Breast epithelium (tissue), 4 donors: Measurements from ENCODE around the gene IGLL1. TPM values are rescaled to one million over a fixed set of nuclear protein-coding genes. Genes with fewer than 3 reads are reported as not detected.
A peak's percentile ranks its signal among the peaks of the same experiment; 100 is the strongest.

Experiments used
- DNase-seq, 2 donors: peaks; one replicate each; pipeline ENCODE4 v3.0.0-alpha.2; 2019; ENCODE audit warnings: low spot score in 2 of 2
- H3K27ac ChIP-seq, 2 donors: fragments of 200-600 bp; sonication (generic) in 1 of 2; one replicate each; pipeline ENCODE4 v1.5.1; 2016 to 2019; ENCODE audit warnings: mild to moderate bottlenecking in 1 of 2
- H3K27me3 ChIP-seq, 2 donors: fragments of 200-600 bp; sonication (generic) in 1 of 2; one replicate each; pipeline versions ENCODE4 v1.5.1 to v1.6.0; 2017 to 2019; ENCODE audit warnings: control low read depth in 1 of 2, mild to moderate bottlenecking in 1 of 2
- H3K36me3 ChIP-seq: fragments of 200-600 bp; one replicate; pipeline ENCODE4 v1.5.1; 2019
- H3K4me1 ChIP-seq, 2 donors: fragments of 200-600 bp; sonication (generic); one replicate each; pipeline ENCODE4 v1.5.1; 2016 to 2019; ENCODE audit warnings: control low read depth in 1 of 2
- H3K4me3 ChIP-seq, 3 donors: fragments of 200-600 bp; sonication (generic); 1 replicate in 2 of 3; 2 replicates in 1 of 3; pipeline ENCODE4 v1.5.1; 2016 to 2019; ENCODE audit warnings: mild to moderate bottlenecking in 3 of 3, moderate library complexity in 2 of 3
- H3K9me3 ChIP-seq, 2 donors: fragments of 200-600 bp; sonication (generic) in 1 of 2; one replicate each; pipeline ENCODE4 v1.5.1; 2016 to 2019; ENCODE audit warnings: control low read depth in 1 of 2
- CTCF ChIP-seq, 3 donors: fragments of 450-650 bp; IDR thresholded peaks; one replicate each; pipeline ENCODE4 v1.5.1; 2016 to 2017; ENCODE audit warnings: antibody characterized with exemption in 3 of 3, mild to moderate bottlenecking in 3 of 3, moderate library complexity in 3 of 3
- POLR2A ChIP-seq: fragments of 450-650 bp; IDR thresholded peaks from one replicate; pipeline ENCODE4 v1.6.1; 2016; ENCODE audit warnings: antibody characterized with exemption, mild to moderate bottlenecking, moderate library complexity
- POLR2AphosphoS5 ChIP-seq, 3 donors: sonication (generic); formaldehyde crosslinking; IDR thresholded peaks; one replicate each; pipeline ENCODE4 v1.6.1; 2017; ENCODE audit warnings: antibody characterized with exemption in 3 of 3
- intact Hi-C: fragments of 100-400 bp; cut with DNase I; formaldehyde crosslinking; loops from one replicate; pipeline ENCODE4 v1.15.1; 2023; ENCODE audit warnings: low total_unique reads
- total RNA-seq, 3 donors: library from RNA; depleted of rRNA; stranded (reverse); fragments of >200 nt; gene quantifications; one replicate each; pipeline ENCODE4 v1.1.0, GENCODE V29; 2016

Gene IGLL1
- total RNA-seq, 3 donors from 2014 or later = not detected

GRCh38 chr22:23534851-23535717 is 45.0 kb downstream of the IGLL1 start:
- Histone ChIP-seq H3K36me3 (no peaks in the 10 kb centered on the region), H3K27me3 (no peaks in the 10 kb centered on the region), H3K4me3 (no peak overlapping the region), H3K4me1 (no peaks in the 10 kb centered on the region), H3K9me3 (no peaks in the 10 kb centered on the region), H3K27ac (no peak overlapping the region)
- TF ChIP-seq POLR2AphosphoS5 (IDR thresholded peaks at IDR 0.05) (no peak), POLR2A (no peak), CTCF (IDR thresholded peaks at IDR 0.05) (no peak)
- intact Hi-C loops = no loop called here
- peak in 1 of 2 donors; percentile 45 for DNase-seq

DNA sequence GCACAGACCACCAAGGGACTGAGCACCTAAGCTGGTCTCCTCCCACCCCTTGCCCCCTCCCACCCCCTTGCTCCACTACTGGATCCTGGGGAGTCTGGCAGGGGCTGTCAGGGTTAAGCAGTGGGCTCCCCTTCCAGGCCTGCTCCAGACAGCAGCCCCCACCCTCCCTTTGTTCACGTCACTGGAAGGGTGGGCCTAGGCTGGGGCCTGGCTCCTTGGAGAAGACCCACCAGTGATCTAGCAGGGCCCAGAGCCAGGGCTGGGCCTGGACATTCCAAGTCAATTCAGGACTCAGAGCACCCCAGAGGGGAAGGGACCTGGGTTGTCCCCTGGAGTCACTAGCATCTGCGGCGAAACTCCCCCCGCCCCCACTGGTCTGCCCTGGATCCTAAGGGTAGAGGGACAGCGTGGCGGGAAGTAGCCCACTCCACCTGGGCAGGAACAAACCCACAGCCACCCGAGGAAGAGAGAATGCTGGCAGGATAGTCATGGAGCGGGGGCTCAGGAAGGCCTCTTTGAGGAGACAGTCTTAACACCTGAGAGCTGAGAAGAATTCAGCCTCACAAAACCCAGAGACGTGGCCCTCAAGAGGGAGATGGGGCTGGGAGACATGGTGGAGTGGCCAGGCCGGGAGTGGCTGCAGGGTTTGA is 45.8 kb downstream of the IGLL1 start:
- TF ChIP-seq POLR2AphosphoS5 (IDR thresholded peaks at IDR 0.05) (no peak), CTCF (IDR thresholded peaks at IDR 0.05) (no peak), POLR2A (no peak)
- H3K9me3 ChIP-seq = no peaks in the 10 kb centered on the region
- DNase-seq = peak in 1 of 2 donors; percentile 50
- no peak overlapping the region for H3K4me3 ChIP-seq
- intact Hi-C loops = no loop called here
- no peaks in the 10 kb centered on the region for H3K36me3 ChIP-seq
- H3K27ac ChIP-seq = no peak overlapping the region
- no peaks in the 10 kb centered on the region for H3K27me3 ChIP-seq
- no peaks in the 10 kb centered on the region for H3K4me1 ChIP-seq

- no peaks in the 10 kb centered on the region for H3K36me3 ChIP-seq
- no peaks in the 10 kb centered on the region for H3K9me3 ChIP-seq
- TF ChIP-seq POLR2A (no peak), POLR2AphosphoS5 (IDR thresholded peaks at IDR 0.05) (no peak), CTCF (IDR thresholded peaks at IDR 0.05) (no peak)
- no peak overlapping the region for H3K27ac ChIP-seq
- no peak for DNase-seq
- no peaks in the 10 kb centered on the region for H3K4me1 ChIP-seq
- no peak overlapping the region for H3K4me3 ChIP-seq
- intact Hi-C loops = no loop called here
- no peaks in the 10 kb centered on the region for H3K27me3 ChIP-seq
Measured at GRCh38 chr22:23533771-23534191, 46.3 kb downstream of the IGLL1 start.

DNA sequence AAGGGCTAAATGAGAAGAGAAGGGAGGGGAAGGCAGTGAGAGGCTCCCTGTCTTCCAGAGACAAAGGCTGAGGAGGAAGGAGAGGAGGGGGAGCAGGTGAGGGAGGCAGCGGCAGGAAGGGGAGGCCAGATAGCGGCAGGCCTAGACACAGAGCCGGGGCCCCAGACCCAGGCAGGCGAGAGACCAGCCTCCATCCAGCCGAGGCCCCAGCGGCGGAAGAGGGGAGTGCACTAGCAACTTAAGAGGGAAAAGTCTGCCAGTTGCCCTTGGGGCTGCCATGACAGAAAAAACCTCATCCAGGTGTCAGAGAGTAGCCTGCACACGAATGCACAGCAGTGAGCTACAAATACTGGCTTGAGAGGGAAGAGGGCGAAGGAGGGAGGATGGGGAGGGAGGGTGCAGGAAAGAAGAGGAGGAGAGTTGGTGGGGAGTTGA is 46.7 kb downstream of the IGLL1 start:
- intact Hi-C loops = no loop called here
- Histone ChIP-seq H3K4me3 (no peak overlapping the region), H3K9me3 (no peaks in the 10 kb centered on the region)

More for the DNA sequence above, 46.7 kb downstream of the IGLL1 start:
- Histone ChIP-seq H3K4me1 (no peaks in the 10 kb centered on the region), H3K36me3 (no peaks in the 10 kb centered on the region), H3K27ac (no peak overlapping the region), H3K27me3 (no peaks in the 10 kb centered on the region)
- TF ChIP-seq CTCF (IDR thresholded peaks at IDR 0.05) = peak; percentile 18 to 56 (median 18)
- TF ChIP-seq POLR2A = no peak
- peak; percentile 50 to 67 for DNase-seq
